Vagina (tissue), 2 donors: ENCODE data around the gene RHOBTB3.

Experiments
- CTCF ChIP-seq, 3 experiments: fragments of 450-650 bp in 2 of 3; fragments of 200-600 bp in 1 of 3; sonication (generic) in 1 of 3; IDR thresholded peaks; one replicate each; pipeline ENCODE4 v1.5.1; 2017 to 2019; ENCODE audit warnings: antibody characterized with exemption in 3 of 3, mild to moderate bottlenecking in 2 of 3, moderate library complexity in 2 of 3
- POLR2A ChIP-seq, 2 donors: fragments of 450-650 bp; IDR thresholded peaks; one replicate each; pipeline ENCODE4 v1.6.1; 2017; ENCODE audit warnings: antibody characterized with exemption in 2 of 2, mild to moderate bottlenecking in 2 of 2, moderate library complexity in 2 of 2

DNA sequence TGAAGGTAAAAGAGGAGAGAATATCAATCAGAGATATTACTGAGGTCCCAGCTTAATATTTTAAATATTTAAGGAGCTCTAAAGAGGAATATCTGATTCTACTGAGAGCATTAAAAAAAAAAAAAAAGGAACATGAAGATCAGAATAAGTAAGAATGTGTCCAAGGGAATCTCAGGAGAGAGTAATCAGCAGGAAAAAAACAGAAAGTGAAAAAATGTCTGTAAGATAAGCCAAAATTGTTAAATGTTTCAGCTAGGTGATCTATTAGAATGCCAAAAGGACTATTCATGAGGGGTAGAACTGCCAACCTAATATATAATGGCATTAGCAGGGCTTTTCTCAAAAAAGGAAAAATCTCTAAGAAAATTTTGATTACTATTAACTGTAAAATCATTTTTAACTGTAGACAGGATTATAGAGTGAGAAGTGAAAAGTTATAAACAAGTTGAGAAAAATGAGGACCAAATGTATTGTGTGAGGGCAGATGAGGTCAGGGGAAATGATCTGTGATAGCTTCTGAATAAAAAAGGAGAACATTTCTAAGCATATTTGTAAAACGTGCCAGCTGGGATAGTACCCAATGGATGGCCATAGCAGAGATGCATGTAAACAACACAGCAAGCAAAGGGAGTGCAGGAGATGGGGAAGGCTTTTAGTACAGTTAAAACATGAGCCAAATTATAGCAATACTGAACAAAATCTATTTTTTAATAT is 9.4 kb upstream of the RHOBTB3 start:
- TF ChIP-seq CTCF (IDR thresholded peaks at IDR 0.05) (no peak), POLR2A (IDR thresholded peaks at IDR 0.05) (no peak)
